Nucleus accumbens (tissue), 56 donors: ENCODE results near the gene LIN7B.
A peak's percentile ranks its signal among the peaks of the same experiment; 100 is the strongest.

ENCODE experiments used
- DNase-seq, 56 donors: peaks; one replicate each; lab custom pipeline; 2025; lab: John Stamatoyannopoulos, UW

Gene LIN7B

GRCh38 chr19:49136771-49137171 is 22.6 kb downstream of the LIN7B start:
- no peak for DNase-seq

DNA sequence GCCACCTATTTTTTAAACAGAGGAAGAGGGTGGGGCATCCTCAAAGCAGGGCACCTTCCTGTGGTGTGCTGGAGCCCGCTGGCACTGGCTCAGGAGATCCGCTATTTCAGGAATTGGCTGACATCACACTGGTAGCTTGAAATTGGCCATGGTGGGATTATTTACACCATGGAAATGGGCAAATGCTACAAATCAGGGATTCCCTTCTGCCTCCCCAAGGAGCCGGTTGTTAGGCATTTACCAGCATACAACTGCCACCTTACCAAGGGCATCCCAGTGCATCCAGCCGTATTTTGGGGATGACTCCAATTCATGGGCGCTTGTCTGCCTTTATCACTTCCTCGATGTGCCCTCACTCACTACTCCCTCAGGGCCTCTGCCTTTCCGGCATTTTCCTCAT is 26.8 kb downstream of the LIN7B start:
- DNase-seq: no peak

DNA sequence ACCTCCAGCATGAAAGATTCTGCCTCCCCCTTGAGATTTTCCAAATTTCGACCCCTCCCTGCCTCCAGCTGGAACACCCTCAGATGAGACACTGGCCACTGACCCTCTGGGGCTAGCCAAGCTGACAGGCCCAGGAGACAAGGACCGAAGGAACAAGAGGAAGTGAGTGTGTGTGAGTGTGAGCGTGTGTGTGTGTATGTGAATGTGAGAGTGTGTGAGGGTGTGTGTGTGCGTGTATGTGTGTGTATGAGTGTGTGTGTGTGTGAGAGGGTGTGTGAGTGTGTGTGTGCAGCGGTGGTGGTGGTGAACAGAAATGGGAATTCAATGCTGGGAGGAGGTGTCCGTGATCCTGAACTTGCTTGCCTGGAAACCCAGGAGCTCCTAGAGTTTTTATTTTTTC is 27.2 kb downstream of the LIN7B start:
- DNase-seq: no peak

GRCh38 chr19:49142866-49143335 is 28.7 kb downstream of the LIN7B start:
- DNase-seq: peak; percentile 16 to 92 (median 79)

GRCh38 chr19:49145573-49146407 is 31.6 kb downstream of the LIN7B start:
- DNase-seq: peak in 51 of 56 donors; percentile 34 to 90 (median 68)

DNA sequence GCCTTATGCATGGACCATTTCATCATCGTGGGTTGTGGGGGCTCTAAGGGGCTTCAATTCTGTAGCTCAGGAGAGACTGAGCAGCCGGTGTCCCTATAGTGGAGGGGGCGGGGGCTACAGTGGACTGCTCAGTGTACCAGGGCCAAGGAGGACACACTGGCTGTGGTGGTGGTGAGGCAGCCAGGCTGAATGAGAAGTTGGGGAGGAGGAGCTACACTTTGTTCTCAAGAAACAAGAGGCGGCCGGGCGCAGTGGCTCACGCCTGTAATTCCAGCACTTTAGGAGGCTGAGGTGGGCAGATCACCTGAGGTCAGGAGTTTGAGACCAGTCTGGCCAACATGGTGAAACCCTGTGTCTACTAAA is 32.2 kb downstream of the LIN7B start:
- peak in 11 of 56 donors; percentile 11 to 69 (median 47) for DNase-seq

GRCh38 chr19:49148044-49148682 is 34.0 kb downstream of the LIN7B start:
- no peak for DNase-seq

DNA sequence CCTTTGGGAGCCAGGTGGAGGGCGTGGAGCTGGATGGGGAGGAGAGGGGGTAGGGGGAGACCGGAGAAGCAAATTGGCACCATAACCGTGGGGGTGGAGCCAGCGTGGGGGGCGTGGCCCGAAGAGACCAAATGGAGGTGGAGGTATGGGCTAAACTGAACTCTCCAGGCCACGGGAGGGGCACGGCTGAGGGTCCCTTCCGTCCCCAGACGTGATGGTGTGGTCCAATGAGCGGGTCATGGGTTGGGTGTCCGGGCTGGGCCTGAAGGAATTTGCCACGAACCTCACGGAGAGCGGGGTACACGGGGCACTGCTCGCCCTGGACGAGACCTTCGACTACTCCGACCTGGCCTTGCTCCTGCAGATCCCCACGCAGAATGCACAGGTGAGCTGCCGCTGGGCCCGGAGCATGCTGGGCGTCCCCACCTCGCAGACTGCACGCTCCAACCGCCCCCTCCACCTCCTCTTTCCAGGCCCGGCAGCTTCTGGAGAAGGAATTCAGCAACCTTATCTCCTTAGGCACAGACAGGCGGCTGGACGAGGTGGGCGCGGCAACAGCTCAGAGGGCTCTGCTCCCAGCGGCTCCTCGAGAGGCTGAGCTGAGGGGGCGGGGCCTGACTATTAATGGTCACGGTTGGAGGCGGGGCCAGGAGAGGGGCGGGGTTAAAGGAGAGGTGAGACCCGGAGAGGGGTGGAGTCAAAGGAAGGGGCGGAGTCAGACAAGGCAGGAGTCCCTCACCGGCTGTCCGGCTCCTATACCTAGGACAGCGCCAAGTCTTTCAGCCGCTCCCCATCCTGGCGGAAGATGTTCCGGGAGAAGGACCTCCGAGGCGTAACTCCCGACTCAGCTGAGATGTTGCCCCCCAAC is 34.8 kb downstream of the LIN7B start:
- DNase-seq: peak in 54 of 56 donors; percentile 22 to 94 (median 71)

DNA sequence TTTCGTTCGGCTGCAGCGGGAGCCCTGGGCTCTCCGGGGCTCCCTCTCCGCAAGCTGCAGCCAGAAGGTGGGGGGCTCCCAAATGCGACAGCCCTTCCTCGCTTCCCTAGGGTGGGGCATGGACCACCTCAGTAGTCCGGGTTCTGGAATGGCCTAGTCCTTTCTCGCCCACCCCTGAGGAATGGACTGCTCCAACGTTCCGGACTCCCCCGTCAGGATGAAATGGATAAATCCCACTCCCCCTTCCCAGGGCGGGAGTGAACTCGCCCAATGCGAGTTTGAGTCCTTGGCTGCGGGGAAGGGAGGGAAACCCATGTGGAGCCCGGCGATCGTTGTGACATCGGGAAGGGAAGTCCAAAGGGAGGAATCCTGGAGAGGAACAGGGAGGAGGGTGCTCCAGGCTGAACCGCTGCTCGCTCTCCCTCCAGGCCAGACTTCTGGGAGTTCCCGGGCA is 35.5 kb downstream of the LIN7B start:
- DNase-seq: peak in 52 of 56 donors; percentile 12 to 84 (median 62)

GRCh38 chr19:49150106-49150943 is 36.2 kb downstream of the LIN7B start:
- DNase-seq: peak in 54 of 56 donors; percentile 20 to 89 (median 76)

GRCh38 chr19:49150944-49151243 is 36.7 kb downstream of the LIN7B start:
- no peak for DNase-seq

- peak in 18 of 56 donors; percentile 12 to 77 (median 21) for DNase-seq
Observed at GRCh38 chr19:49151267-49152118, 37.3 kb downstream of the LIN7B start.

- DNase-seq: no peak
Observed at GRCh38 chr19:49152119-49152550, 38.0 kb downstream of the LIN7B start.

DNA sequence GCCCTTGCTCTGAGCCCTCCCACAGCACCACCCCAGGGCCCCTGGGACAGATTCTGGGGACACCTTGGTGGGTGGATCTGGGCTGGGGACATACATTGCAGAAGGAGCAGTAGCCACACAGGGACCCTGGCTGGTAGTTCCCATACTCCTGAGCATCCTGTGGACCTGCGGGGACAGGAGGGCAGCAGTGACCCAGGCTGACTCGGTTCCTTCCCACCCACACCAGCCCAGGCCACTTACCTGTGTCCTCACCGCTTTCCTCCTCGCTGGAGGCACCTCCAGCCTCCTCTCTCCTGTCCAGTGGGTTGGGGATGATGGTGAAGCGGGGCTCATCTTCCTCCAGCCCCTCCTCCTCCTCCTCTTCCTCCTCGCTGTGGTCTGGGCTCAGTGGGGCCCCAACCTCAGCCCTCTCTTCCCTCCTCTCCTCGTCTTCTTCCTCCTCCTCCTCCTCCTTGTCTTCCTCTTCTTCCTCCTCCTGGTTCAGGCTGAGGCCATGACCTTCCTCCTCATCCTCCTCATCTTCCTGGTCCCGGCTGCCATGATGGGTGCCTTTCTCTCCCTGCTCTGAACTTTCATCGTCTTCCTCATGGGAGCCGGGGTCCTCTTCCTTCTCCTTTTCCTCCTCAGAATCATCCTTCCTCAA is 39.1 kb downstream of the LIN7B start:
- no peak for DNase-seq

GRCh38 chr19:49154279-49154678 is 40.1 kb downstream of the LIN7B start:
- DNase-seq: no peak

GRCh38 chr19:49155005-49155819 is 41.0 kb downstream of the LIN7B start, which contains the start of gene HRC:
Gene HRC (minus strand): TSS chr19:49155396. CDS start chr19:49155237, 159 bp downstream.
- DNase-seq: no peak

- DNase-seq: no peak
Observed at GRCh38 chr19:49155820-49156346, 41.7 kb downstream of the LIN7B start.
